ENCODE measurements around the gene DPF3.

Gene DPF3

GRCh38 chr14:72645706-72646105 lies 248.2 kb downstream of the DPF3 start:
- no peak for DNase-seq (ENCODE audit: low read depth)

GRCh38 chr14:72644758-72645489 lies 249.0 kb downstream of the DPF3 start:
- DNase-seq (ENCODE audit: low read depth) = no peak

DNA sequence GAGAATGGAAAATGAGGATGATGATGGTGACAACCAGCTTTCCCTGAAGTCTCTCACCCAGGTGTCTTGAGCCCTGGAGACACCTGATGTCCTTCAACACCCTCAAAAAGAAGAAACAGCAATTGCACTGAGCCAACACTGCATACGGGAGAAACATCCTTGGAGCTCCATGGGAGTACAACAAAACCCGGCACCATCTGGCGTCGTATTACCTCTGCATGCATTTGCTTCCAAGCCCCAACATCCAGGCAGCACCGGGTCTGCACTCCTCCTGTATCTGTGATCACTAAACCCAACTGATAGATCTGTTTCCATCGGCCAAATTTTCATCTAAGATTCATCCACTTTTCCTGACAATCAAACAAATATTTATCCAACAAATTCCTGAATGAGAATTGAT lies 249.9 kb downstream of the DPF3 start:
- DNase-seq (ENCODE audit: low read depth) = no peak

GRCh38 chr14:72643317-72643801 lies 250.5 kb downstream of the DPF3 start:
- no peak for DNase-seq (ENCODE audit: low read depth)

GRCh38 chr14:72640911-72641485 lies 252.9 kb downstream of the DPF3 start:
- no peak for DNase-seq (ENCODE audit: low read depth)

- DNase-seq (ENCODE audit: low read depth) = no peak
Measured at GRCh38 chr14:72638021-72638420, 255.9 kb downstream of the DPF3 start.

- DNase-seq (ENCODE audit: low read depth) = no peak
Measured at GRCh38 chr14:72636871-72637270, 257.0 kb downstream of the DPF3 start.

GRCh38 chr14:72636094-72636493 lies 257.8 kb downstream of the DPF3 start:
- DNase-seq (ENCODE audit: low read depth) = no peak

- DNase-seq (ENCODE audit: low read depth) = no peak
Measured at GRCh38 chr14:72634691-72635616, 258.9 kb downstream of the DPF3 start.

DNA sequence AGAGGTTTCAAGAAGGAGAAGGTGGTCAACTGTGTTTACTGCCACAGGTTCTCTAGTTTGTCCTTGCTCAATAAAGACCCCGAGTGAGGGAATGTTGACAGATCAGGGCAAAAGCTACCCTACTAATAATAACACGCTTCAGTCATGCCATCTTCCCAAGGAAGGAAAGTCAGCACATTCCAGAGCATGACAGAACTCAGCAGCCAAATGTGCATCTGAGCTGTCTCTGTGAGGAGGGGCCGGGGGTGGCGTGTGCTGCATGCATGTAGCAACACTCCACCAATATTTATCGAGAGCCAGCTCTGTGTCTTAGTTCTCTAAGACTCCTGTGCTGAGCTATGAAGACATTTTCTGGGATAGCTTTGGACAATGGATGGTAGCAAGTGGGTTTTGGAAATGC lies 260.4 kb downstream of the DPF3 start:
- no peak for DNase-seq (ENCODE audit: low read depth)

GRCh38 chr14:72632727-72633126 lies 261.2 kb downstream of the DPF3 start:
- no peak for DNase-seq (ENCODE audit: low read depth)

DNA sequence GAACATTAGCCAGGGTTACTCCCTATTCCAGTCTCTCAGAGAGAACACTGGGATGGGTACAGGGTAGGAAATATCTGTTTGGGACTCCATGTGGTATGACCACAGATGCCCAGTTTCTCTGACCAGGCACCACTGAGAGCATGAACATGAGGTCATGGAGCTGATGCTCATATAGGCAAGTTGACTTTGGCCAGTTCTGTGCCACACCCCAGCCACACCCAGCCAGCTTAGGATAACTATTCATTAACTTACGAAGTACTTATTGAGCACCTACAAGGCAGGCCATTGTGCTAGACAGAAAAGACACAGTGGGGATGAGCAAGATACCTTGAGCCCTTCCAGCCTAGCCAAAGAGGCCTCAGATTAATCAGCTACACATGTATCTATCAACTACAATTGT lies 262.5 kb downstream of the DPF3 start:
- DNase-seq (ENCODE audit: low read depth) = no peak

DNA sequence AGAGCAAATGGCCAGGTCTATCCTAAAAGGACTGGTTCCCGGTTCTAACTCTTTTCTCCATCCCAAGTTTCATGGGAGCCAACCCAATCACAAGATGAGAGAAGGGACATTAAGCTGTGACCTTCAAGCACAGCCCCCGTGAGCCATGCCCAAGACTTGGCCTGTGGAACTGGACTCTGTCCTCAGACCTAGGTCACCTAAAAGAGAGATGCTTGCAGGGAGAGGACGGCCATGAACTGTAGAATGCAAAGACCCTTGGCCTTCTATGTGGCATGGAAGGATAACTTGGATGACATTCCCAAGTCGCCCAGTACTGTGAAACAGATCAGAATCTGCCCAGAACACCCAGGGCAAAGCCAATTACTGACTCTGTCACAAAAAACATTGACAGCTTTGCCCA lies 263.5 kb downstream of the DPF3 start:
- no peak for DNase-seq (ENCODE audit: low read depth)

GRCh38 chr14:72629534-72629933 lies 264.4 kb downstream of the DPF3 start:
- DNase-seq (ENCODE audit: low read depth) = no peak

DNA sequence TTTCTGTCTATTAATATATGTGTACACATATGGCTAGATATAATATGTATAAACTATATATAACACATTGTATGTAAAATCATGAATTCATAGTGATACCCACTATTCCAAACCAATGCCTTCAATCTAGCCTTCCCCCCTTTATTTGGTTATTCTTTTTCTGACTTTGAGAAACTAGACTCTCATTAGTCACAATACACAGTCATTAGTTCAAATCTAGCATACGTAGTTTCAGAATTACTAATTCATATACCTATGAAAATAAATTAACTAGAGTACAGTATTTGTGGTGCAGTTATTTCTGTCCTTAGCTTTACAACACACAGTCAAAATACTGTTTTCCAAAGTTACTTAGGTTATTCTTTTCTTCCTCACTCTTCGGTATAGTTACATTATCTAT lies 268.2 kb downstream of the DPF3 start:
- no peak for DNase-seq (ENCODE audit: low read depth)

DNA sequence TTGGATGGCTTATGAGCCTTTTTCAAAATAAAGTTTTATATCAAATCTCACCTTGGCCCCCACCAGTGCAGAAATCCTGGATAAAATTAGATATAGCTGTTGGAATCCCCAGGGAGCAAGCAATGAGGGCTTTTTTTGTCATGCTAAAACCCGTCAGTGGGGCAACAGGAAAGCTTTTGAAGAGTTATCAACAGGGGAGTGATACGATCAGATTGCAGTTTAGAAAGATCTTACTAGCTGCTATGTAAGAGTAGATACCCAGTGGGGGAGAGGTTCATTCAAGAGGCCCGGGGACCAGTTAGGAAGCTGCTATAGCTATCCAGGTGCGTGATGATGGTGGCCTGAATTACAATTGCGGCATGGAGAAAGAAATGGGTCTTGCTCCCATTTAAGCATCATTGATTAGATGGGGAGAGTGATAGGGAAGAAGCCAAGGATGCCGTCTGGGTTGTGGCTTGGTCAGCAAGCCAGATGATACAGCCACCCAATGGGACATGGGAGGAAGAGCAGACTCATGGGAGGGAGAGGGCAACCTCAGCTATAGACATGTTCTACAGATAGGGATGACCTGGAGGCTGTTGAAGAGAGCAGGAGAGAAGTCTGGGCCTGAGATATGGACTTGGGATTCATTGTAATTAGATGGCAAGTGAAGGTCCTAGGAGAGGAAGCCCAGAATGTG lies 272.4 kb downstream of the DPF3 start:
- no peak for DNase-seq (ENCODE audit: low read depth)

DNA sequence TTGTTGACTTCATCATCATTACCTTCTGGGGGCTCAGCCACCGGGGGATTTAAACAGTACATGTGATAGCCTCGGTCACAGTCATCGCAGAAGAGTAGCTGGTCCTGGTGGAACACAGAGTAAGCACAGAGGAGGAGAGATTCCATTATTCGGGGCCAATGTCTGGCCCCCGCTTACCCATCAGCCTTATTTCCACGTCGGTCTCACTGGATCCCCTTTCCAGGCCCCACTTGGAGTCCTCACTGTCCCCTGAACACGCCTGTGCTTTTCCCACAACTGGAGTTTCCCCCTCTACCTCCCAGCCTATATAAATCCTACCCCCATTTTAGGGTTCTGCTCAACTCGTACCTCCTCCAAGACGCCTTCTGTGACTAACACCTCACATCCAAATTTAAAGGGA lies 274.0 kb downstream of the DPF3 start:
- DNase-seq (ENCODE audit: low read depth) = no peak

DNA sequence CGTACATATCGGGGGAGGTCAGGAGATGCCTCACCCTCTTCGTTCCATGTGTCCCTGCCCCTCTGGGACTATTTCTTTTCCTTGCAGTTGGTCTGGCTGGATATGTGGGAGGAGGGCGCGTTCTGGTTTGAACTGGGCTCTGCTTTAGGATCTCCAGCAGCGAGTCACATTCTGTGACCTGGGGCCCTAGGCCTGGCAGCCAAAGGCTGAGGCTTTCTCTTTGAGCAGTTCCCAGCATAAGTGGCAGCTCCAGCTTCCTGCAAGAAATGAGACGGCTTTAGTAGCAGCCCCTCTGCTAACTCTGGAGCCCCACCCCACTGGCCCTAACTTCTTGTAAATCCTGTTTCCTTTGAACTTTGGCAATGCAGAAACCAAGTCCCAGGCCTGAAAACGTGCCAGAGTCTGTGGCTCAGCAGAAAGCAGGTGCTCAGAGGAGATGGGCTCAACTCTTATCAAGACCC lies 274.8 kb downstream of the DPF3 start:
- DNase-seq (ENCODE audit: low read depth) = no peak

- DNase-seq (ENCODE audit: low read depth) = no peak
Measured at GRCh38 chr14:72618424-72618823, 275.5 kb downstream of the DPF3 start.

DNA sequence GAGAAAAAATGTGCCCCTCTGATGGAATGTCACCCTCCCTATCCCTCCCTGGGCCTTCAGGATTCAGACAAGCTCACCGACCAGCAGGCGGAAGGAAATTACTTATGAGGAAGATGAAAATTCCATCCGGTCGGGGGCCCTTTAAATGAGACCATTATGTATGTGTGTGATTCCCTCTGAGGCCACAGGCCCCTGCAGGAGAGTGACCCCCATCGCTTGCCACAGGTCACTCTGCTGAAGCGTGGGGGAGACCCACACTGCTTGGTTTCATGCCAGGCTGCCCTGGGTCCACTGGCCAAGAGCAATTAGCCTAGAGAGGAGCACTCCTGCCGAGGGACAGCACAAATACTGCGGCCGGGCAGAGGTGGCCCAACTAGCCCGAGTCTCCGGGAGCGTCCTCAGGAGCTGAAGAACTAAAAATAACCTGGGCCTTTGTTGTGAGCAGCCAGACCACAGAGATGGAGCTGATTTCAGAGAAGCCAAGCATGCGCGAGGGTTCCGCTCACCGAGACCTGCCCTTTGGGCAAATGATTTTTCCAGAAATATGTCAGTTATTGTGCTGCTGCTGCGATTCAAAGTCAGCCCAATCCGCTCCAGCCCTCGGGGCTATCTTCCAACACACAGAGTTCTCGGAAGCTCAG lies 276.4 kb downstream of the DPF3 start:
- DNase-seq (ENCODE audit: low read depth) = no peak

- no peak for DNase-seq (ENCODE audit: low read depth)
Measured at GRCh38 chr14:72616811-72617210, 277.1 kb downstream of the DPF3 start.

GRCh38 chr14:72616294-72616693 lies 277.6 kb downstream of the DPF3 start:
- DNase-seq (ENCODE audit: low read depth) = no peak

All from activated T-cell treated with anti-CD3 and anti-CD28 coated beads for 24 hours (primary cell).